Gastroesophageal sphincter (tissue), 3 donors: ENCODE data around the gene CRTC3.

Source experiments
- POLR2A ChIP-seq, 2 donors: fragments of 450-650 bp; IDR thresholded peaks; one replicate each; pipeline ENCODE4 v1.6.1; 2017; ENCODE audit warnings: antibody characterized with exemption in 2 of 2, mild to moderate bottlenecking in 2 of 2, moderate library complexity in 1 of 2
- POLR2AphosphoS5 ChIP-seq: sonication (generic); formaldehyde crosslinking; IDR thresholded peaks from one replicate; pipeline ENCODE4 v1.6.1; 2017; ENCODE audit warnings: antibody characterized with exemption
- TF ChIP-seq, protein P1 (sequence below), 4 experiments: fragments of 200-600 bp in 2 of 4; fragments of 450-650 bp in 2 of 4; sonication (generic) in 1 of 4; IDR thresholded peaks; one replicate each; pipeline ENCODE4 v1.5.1; 2017 to 2019; ENCODE audit warnings: antibody characterized with exemption in 4 of 4, mild to moderate bottlenecking in 2 of 4, moderate library complexity in 2 of 4

DNA sequence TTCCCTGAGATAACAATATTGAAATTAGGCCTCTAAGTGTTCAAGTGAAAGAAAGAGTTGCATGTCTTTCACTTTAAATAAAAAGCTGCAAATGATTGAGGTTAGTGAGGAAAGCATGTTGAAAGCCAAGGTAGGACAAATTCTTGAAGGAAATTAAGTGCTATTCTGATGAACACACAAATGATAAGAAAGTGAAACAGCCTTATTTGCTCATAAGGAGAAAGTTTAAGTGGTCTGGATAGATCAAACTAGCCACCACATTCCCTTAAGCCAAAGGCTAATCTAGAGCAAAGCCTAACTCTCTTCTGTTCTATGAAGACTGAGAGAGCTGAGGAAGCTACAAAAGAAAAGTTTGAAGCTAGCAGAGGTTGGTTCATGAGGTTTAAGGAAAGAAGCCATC, 36.1 kb downstream of the CRTC3 start:
- TF ChIP-seq POLR2AphosphoS5: no peak
- TF ChIP-seq, protein P1, sequence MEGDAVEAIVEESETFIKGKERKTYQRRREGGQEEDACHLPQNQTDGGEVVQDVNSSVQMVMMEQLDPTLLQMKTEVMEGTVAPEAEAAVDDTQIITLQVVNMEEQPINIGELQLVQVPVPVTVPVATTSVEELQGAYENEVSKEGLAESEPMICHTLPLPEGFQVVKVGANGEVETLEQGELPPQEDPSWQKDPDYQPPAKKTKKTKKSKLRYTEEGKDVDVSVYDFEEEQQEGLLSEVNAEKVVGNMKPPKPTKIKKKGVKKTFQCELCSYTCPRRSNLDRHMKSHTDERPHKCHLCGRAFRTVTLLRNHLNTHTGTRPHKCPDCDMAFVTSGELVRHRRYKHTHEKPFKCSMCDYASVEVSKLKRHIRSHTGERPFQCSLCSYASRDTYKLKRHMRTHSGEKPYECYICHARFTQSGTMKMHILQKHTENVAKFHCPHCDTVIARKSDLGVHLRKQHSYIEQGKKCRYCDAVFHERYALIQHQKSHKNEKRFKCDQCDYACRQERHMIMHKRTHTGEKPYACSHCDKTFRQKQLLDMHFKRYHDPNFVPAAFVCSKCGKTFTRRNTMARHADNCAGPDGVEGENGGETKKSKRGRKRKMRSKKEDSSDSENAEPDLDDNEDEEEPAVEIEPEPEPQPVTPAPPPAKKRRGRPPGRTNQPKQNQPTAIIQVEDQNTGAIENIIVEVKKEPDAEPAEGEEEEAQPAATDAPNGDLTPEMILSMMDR (IDR thresholded peaks at IDR 0.05): no peak
- no peak for TF ChIP-seq POLR2A (IDR thresholded peaks at IDR 0.05)
